BJ (cell line): ENCODE measurements around the gene CELA3B. TPM values are rescaled to one million over a fixed set of nuclear protein-coding genes. Genes with fewer than 3 reads are reported as not detected.

Source experiments
- CTCF ChIA-PET: fragments of 350-600 bp; formaldehyde crosslinking; extraction: SDS; loops from one replicate; lab custom pipeline; 2021; ENCODE audit warnings: antibody characterized with exemption, inconsistent platforms; lab: Yijun Ruan, JAX
- POLR2A ChIA-PET: fragments of 300-600 bp; sonication (Branson Sonifier 250); formaldehyde crosslinking; extraction: SDS; loops from one replicate; lab custom pipeline; 2021; ENCODE audit warnings: antibody characterized with exemption; lab: Charles Lee
- DNase-seq: peaks from one replicate; pipeline ENCODE4 v3.0.0-alpha.2; 2011; ENCODE audit warnings: low read depth
- H3K27me3 ChIP-seq: 2 replicates; pipeline ENCODE4 v1.6.0; 2011; ENCODE audit warnings: low read length; ENCODE audit not compliant: control insufficient read depth, insufficient read depth
- H3K36me3 ChIP-seq: 2 replicates; pipeline ENCODE4 v1.5.1; 2011; ENCODE audit warnings: low read length; ENCODE audit not compliant: control insufficient read depth, insufficient read depth
- H3K4me3 ChIP-seq: 2 replicates; pipeline ENCODE4 v1.5.1; 2011; ENCODE audit warnings: low read depth, mild to moderate bottlenecking, control low read depth, low read length
- CTCF ChIP-seq: IDR thresholded peaks from 2 replicates; pipeline ENCODE4 v1.5.1; 2011; ENCODE audit warnings: low read depth, mild to moderate bottlenecking, control low read depth, inconsistent platforms, low read length, moderate library complexity; ENCODE audit not compliant: insufficient read depth
- polyA plus RNA-seq: library from polyadenylated mRNA; depleted of rRNA; stranded (reverse); fragments of >200 nt; gene quantifications from 2 replicates; pipeline ENCODE4 v1.2.3, GENCODE V29; 2011; rRNA removed
- small RNA-seq: library from RNA; depleted of rRNA; stranded (forward); fragments of <200 nt; gene quantifications from one replicate; pipeline ENCODE3, GENCODE V24; 2012; ENCODE audit warnings: low replicate concordance, low read depth; ENCODE audit not compliant: insufficient read length

CELA3B gene
- polyA plus RNA-seq, 1 experiment = not detected

GRCh38 chr1:22037520-22037919 is 60.7 kb downstream of the CELA3B start:
- POLR2A ChIA-PET = no interaction called here
- Histone ChIP-seq H3K36me3 (no peaks in the 10 kb centered on the region), H3K4me3 (no peak overlapping the region), H3K27me3 (no peaks in the 10 kb centered on the region)
- CTCF ChIA-PET = interaction anchor here (1.2 kb wide), 1 partner anchor 14 kb away, joined by 4 read pairs; no protein-coding TSS in a partner anchor
- DNase-seq = no peak
- no peak for TF ChIP-seq CTCF

GRCh38 chr1:22038036-22038435 is 61.2 kb downstream of the CELA3B start:
- POLR2A ChIA-PET = no interaction called here
- CTCF ChIA-PET = interaction anchor here (0.7 to 1.2 kb wide), 2 partner anchors 13 to 15 kb away, joined by 3 to 4 read pairs; no protein-coding TSS in a partner anchor
- DNase-seq = no peak

More at GRCh38 chr1:22038036-22038435, 61.2 kb downstream of the CELA3B start:
- Histone ChIP-seq H3K36me3 (no peaks in the 10 kb centered on the region), H3K4me3 (no peak overlapping the region), H3K27me3 (no peaks in the 10 kb centered on the region)
- no peak for TF ChIP-seq CTCF

Small RNA genes within 50 kb of the gene (small RNA-seq; reads per million reads assigned to genes)
- not detected for gene RN7SL186P
- gene RN7SL386P = not detected
- not detected for gene RNU6-1022P
- not detected for gene RNU6-776P

Other genes with a start within 250 kb of the CELA3B start
- gene USP48, start 193.9 kb upstream of the CELA3B start, polyA plus RNA-seq = 10.8 and 23.6 TPM in 2 replicates
- 0.02 TPM in 1 of 2 replicates, not detected in the other for gene LDLRAD2, start 164.8 kb upstream of the CELA3B start, polyA plus RNA-seq
- gene HSPG2, start 39.7 kb upstream of the CELA3B start, polyA plus RNA-seq = 19.3 and 45.1 TPM in 2 replicates
- not detected in 2 replicates for gene CELA3A, start 24.6 kb downstream of the CELA3B start, polyA plus RNA-seq
- 148 and 304 TPM in 2 replicates for gene CDC42, start 75.7 kb downstream of the CELA3B start, polyA plus RNA-seq
- gene WNT4, start 166.1 kb downstream of the CELA3B start, polyA plus RNA-seq = 0.02 and 0.13 TPM in 2 replicates